Testis (tissue), 3 donors: ENCODE data around the gene TAMM41. TPM values are rescaled to one million over a fixed set of nuclear protein-coding genes. Genes with fewer than 3 reads are reported as not detected.

Experiments
- DNase-seq: peaks from one replicate; pipeline ENCODE4 v3.0.0-alpha.2; 2019
- H3K27ac ChIP-seq, 2 donors: fragments of 200-600 bp; sonication (generic); one replicate each; pipeline ENCODE4 v1.5.1; 2019
- H3K27me3 ChIP-seq: fragments of 200-600 bp; sonication (generic); one replicate; pipeline ENCODE4 v1.5.1; 2019
- H3K36me3 ChIP-seq: fragments of 200-600 bp; sonication (generic); one replicate; pipeline ENCODE4 v1.5.1; 2017; ENCODE audit warnings: low read depth; ENCODE audit errors: missing control alignments
- H3K4me1 ChIP-seq: fragments of 200-600 bp; sonication (generic); one replicate; pipeline ENCODE4 v1.5.1; 2019
- H3K4me3 ChIP-seq, 2 donors: fragments of 200-600 bp; sonication (generic); one replicate each; pipeline ENCODE4 v1.5.1; 2017 to 2019
- H3K9me3 ChIP-seq: fragments of 200-600 bp; sonication (generic); one replicate; pipeline ENCODE4 v1.5.1; 2017
- POLR2A ChIP-seq: fragments of 450-650 bp; IDR thresholded peaks from one replicate; pipeline ENCODE4 v1.6.1; 2017; ENCODE audit warnings: antibody characterized with exemption, mild to moderate bottlenecking, moderate library complexity
- WGBS, 2 donors: methylation state at CpG; one replicate each; pipeline ENCODE4 v1.1.5; 2018; 5-methylcytosine and 5-hydroxymethylcytosine counted together
- intact Hi-C: fragments of 100-400 bp; cut with DNase I; formaldehyde crosslinking; loops from one replicate; pipeline ENCODE4 v1.15.1; 2023; ENCODE audit warnings: low total_unique reads
- polyA plus RNA-seq: library from polyadenylated mRNA; stranded (reverse); fragments of 350-450 nt; fragmentation: Illumina TruSeq; extraction: RNeasy Lipid Tissue Mini Kit (QIAGEN cat#74804); gene quantifications from one replicate; pipeline ENCODE4 v1.2.3, GENCODE V29; 2014; ENCODE audit warnings: low read depth, low replicate concordance; ENCODE audit not compliant: insufficient read depth
- total RNA-seq, 2 donors: library from RNA; depleted of rRNA; stranded (reverse); fragments of >200 nt; gene quantifications; one replicate each; pipeline ENCODE4 v1.2.3, GENCODE V29; 2016
- TF ChIP-seq, protein P1 (sequence below), 3 experiments: fragments of 450-650 bp in 2 of 3; fragments of 200-600 bp in 1 of 3; sonication (generic) in 1 of 3; IDR thresholded peaks; one replicate each; pipeline ENCODE4 v1.5.1; 2016 to 2019; ENCODE audit warnings: antibody characterized with exemption in 3 of 3, mild to moderate bottlenecking in 2 of 3, moderate library complexity in 1 of 3

TAMM41 gene
- total and polyA plus RNA-seq, 3 donors from 2014 or later = 14.5 to 38.9 (median 21.3) TPM

DNA sequence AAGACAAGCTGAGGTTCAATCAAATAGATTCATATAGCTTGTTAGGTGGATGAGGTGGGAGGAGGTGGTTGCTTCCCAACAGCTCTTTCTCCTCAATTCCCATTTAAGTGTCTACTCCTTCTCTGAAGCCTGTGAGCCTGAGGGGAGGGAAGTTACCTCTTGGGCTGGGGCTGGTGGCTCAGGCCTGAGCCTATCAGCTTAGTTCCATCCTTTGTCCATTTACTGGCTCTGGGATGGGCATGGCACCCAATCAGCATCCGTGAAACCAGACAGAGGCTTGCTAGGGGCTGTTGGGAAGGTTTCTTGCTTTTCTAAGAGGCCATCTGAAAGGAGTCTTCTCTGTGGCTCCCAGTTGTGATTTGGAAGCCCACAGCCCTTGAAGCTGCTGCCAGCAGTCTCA lies 57.3 kb downstream of the TAMM41 start:
- TF ChIP-seq, protein P1, sequence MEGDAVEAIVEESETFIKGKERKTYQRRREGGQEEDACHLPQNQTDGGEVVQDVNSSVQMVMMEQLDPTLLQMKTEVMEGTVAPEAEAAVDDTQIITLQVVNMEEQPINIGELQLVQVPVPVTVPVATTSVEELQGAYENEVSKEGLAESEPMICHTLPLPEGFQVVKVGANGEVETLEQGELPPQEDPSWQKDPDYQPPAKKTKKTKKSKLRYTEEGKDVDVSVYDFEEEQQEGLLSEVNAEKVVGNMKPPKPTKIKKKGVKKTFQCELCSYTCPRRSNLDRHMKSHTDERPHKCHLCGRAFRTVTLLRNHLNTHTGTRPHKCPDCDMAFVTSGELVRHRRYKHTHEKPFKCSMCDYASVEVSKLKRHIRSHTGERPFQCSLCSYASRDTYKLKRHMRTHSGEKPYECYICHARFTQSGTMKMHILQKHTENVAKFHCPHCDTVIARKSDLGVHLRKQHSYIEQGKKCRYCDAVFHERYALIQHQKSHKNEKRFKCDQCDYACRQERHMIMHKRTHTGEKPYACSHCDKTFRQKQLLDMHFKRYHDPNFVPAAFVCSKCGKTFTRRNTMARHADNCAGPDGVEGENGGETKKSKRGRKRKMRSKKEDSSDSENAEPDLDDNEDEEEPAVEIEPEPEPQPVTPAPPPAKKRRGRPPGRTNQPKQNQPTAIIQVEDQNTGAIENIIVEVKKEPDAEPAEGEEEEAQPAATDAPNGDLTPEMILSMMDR (IDR thresholded peaks at IDR 0.05) = no peak
- TF ChIP-seq POLR2A = no peak
- Histone ChIP-seq H3K36me3 (no peaks in the 10 kb centered on the region), H3K4me1 (no peaks in the 10 kb centered on the region), H3K27ac (no peak overlapping the region), H3K4me3 (no peak overlapping the region), H3K9me3 (no peaks in the 10 kb centered on the region), H3K27me3 (no peaks in the 10 kb centered on the region)
- WGBS, 2 donors = 100% methylated on average over 1 of the region's 1 CpG; no CpG with 5 or more reads in 1 of the 2 donors
- DNase-seq = no peak
- intact Hi-C loops = no loop called here

DNA sequence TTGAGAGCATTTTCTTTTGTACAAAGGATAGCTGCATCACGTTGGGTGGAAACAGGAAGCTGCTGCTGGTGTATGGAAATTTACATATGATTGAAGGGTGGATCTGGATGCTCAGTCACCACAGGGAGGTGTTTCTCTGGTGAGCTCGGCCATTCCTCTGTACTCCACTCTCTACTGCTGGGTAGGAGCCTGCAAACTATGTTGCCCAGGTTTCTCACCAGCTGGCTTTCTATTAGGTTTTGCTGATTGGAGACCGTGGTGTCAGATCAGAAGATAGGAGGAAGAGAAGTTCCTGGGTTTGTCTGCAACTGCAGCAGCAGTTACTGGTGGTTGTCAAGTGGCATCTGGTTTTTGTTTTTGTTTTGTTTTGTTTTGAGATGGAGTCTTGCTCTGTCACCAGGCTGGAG lies 61.7 kb downstream of the TAMM41 start:
- no peaks in the 10 kb centered on the region for H3K27me3 ChIP-seq
- TF ChIP-seq, protein P1 (IDR thresholded peaks at IDR 0.05) = no peak
- no peak for TF ChIP-seq POLR2A
- no peak overlapping the region for H3K27ac ChIP-seq
- H3K4me3 ChIP-seq = no peak overlapping the region
- DNase-seq = no peak
- no peaks in the 10 kb centered on the region for H3K4me1 ChIP-seq
- no peaks in the 10 kb centered on the region for H3K36me3 ChIP-seq
- intact Hi-C loops = no loop called here
- H3K9me3 ChIP-seq = no peaks in the 10 kb centered on the region
- WGBS, 2 donors = 66 to 81% methylated on average over 3 of the region's 3 CpGs

DNA sequence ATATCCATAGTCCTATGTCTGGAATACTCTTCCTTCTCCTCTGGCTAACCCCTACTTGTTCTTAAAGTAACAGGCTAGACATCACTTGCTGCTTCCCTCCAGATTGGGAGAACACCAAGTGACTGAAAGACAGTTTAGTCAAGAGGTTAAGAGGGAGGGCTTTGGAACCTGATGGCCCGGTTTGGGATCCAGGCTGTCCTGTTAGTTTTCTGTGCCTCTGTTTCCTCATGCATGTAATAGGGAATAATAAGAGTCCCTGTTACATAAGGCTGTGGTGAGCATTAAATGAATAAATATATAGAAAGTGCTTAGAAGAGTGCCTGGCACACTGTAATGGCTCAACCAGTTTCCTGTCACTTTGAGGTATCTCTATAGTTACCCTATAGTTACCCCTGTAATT lies 66.3 kb downstream of the TAMM41 start:
- Histone ChIP-seq H3K27me3 (no peaks in the 10 kb centered on the region), H3K4me3 (no peak overlapping the region), H3K36me3 (no peaks in the 10 kb centered on the region), H3K27ac (no peak overlapping the region), H3K9me3 (no peaks in the 10 kb centered on the region), H3K4me1 (no peaks in the 10 kb centered on the region)
- 63 to 82% methylated on average over 1 of the region's 1 CpG for WGBS, 2 donors
- intact Hi-C loops = no loop called here
- TF ChIP-seq POLR2A = no peak
- TF ChIP-seq, protein P1 (IDR thresholded peaks at IDR 0.05) = no peak
- DNase-seq = no peak

DNA sequence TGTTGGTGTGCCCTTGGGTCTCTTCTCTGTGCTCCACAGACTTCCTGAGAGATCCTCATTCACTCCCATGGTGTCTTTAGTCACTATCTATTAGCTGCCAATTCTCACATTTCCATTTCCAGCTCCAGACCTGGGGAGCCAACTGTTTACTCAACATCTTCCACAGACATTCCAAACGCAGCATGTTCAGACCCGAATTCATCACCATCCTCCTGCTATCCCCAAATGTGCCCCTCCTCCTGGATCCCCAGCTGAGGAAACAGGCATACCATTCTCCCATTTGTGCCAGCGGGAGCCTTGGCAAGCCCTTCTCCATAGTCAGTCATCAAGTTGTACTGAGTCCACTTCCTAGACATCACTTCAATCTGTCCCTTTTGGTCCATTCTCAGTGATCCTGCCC lies 67.1 kb downstream of the TAMM41 start:
- 86 to 90% methylated on average over 3 of the region's 3 CpGs for WGBS, 2 donors
- intact Hi-C loops = no loop called here
- no peaks in the 10 kb centered on the region for H3K9me3 ChIP-seq
- no peak for TF ChIP-seq POLR2A
- TF ChIP-seq, protein P1 (IDR thresholded peaks at IDR 0.05) = no peak
- H3K4me3 ChIP-seq = no peak overlapping the region
- no peaks in the 10 kb centered on the region for H3K36me3 ChIP-seq
- DNase-seq = no peak
- H3K4me1 ChIP-seq = no peaks in the 10 kb centered on the region
- no peaks in the 10 kb centered on the region for H3K27me3 ChIP-seq
- H3K27ac ChIP-seq = no peak overlapping the region

DNA sequence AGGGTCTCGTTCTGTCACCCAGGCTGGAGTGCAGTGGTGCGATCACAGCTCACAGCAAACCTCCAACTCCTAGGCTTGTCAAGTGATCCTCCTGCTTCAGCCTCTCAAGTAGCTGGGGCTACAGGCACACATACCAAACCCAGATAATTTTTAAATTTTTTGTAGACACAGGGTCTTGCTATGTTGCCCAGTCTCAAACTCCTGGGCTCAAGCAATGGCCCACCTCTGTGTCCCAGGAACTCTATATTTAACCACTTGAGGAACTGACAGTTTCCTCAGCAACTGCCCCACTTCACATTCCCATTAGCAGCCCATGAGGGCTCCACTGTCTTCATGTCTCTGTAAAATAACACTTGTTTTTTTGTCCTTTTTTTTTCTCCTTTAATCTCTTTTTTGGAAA lies 68.4 kb downstream of the TAMM41 start:
- H3K4me1 ChIP-seq = no peaks in the 10 kb centered on the region
- no peaks in the 10 kb centered on the region for H3K9me3 ChIP-seq
- H3K27ac ChIP-seq = no peak overlapping the region
- no peaks in the 10 kb centered on the region for H3K36me3 ChIP-seq
- intact Hi-C loops = no loop called here
- H3K27me3 ChIP-seq = no peaks in the 10 kb centered on the region
- TF ChIP-seq, protein P1 (IDR thresholded peaks at IDR 0.05) = no peak
- no peak for TF ChIP-seq POLR2A
- WGBS, 2 donors = 98 to 100% methylated on average over 2 of the region's 2 CpGs
- no peak for DNase-seq
- H3K4me3 ChIP-seq = no peak overlapping the region
